Activated CD8-positive, alpha-beta memory T cell treated with anti-CD3 and anti-CD28 coated beads for 4 hours (primary cell): ENCODE data around the gene PTPRN2.

Source experiments
- DNase-seq, 2 donors: peaks; one replicate each; pipeline ENCODE4 v3.0.0-alpha.2; 2020; ENCODE audit warnings: low read depth in 2 of 2

Gene PTPRN2

DNA sequence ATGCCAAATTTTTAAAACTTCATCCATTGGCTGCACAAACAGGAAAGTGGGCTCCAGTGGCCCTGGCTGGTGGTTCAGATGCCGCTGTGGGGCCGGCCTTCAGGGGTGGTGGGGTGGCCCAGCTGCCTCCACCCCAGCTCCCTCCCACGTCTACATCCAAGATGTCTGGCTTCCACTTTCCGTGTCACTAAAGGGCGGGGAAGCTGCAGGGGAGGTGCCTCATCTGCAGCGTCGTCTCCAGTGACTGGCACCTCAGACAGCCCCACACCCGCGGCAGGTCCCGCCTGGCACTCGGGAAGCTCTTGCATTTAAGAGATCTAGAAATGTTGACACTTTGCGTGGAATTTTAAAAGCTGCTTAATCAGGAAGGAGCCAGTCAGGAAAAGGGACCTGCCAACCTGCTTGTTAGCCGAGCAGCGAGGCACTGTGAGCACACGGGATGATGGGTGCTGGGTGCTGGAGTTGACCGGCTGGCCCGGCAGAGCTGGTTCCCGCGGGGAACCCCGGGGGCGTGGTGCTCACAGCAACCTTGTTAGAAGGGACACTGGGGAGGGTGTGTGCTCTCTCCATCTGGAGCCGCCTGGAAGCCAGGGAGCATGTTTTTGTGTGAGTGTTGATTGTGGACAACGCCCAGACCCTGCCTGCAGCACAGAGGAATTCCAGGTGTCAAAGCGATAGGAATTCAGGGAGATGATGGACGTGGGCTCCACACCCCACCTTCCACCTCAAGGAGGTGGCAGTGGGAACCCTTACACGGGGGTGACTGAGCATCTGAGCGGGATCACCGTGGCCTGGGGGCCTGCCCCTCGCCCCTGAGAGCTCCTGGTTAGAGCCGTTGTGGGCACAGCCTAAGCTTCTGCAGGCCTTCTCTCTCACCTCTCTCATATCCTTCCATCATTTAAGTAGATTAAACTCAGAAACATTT, 320.5 kb downstream of the PTPRN2 start:
- DNase-seq: no peak

DNA sequence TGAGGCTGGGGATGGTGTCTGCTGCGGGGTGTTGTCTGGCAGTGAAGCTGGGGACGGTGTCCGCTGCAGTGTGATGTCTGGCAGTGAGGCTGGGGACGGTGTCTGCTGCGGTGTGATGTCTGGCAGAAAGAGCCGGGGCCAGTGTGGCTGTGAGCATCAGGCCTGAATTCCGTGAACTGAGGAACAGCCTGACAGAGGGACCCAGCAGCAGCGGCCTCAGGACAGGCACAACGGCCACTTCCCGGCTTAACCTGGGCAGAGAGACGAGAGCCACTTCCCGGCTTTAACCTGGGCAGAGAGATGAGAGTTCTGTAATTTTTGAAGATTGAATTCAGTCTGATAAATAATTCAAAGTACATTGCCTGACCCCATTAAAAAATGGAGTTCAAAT, 321.2 kb downstream of the PTPRN2 start:
- no peak for DNase-seq

DNA sequence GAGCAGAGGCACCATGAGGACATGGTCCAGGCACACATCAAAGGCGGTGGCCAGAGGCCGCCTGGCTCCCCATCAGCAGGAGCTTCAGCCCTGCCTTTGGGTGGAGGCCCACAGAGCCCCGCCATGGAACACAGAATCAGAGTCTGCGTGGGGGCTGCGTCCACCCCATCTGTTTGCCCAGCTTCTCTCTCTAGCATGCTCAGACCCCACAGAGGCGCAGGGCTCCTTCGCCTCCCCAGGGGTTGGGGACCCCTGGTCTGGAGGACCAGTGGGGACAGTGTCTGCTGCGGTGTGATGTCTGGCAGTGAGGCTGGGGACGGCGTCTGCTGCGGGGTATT, 321.9 kb downstream of the PTPRN2 start:
- no peak for DNase-seq

DNA sequence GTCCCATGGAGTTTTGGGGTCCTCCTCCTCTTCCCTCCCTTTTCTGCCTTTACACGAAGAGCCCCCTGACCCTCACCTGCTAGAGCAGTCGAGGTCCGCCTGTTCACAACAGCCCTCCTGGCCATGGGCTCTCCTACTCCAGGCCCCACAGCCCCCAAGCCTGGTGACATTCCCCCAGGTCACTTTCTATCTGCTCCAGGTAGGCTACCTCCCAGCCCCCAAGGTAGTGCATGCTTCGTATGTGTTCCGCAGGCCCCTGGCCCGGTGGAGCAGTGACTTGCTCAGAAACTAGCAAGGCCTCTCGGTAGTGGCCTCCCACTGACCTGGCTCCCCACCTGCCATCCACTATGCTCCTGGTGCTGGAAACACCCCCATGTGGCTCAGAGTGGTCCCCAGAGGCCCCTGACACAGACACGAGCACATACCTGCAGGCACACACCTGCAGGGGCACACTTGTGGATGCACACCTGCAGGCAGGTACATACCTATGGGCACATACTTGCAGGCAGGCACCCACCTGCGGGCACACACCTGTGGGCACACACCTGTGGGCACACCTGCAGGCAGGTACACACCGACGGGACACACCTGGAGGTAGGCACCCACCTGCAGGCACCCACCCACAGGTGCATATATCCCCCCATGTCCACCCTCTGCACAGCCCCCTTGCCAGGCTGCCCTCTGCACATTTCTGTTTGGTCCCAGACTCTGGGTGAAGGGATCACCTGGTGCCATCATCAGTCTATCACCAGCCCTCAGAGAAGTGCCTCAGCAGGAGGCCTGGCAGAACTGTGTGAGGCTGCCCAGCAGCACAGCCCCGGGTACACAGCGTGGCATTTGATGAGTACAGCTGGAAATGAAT, 322.5 kb downstream of the PTPRN2 start:
- no peak for DNase-seq

DNA sequence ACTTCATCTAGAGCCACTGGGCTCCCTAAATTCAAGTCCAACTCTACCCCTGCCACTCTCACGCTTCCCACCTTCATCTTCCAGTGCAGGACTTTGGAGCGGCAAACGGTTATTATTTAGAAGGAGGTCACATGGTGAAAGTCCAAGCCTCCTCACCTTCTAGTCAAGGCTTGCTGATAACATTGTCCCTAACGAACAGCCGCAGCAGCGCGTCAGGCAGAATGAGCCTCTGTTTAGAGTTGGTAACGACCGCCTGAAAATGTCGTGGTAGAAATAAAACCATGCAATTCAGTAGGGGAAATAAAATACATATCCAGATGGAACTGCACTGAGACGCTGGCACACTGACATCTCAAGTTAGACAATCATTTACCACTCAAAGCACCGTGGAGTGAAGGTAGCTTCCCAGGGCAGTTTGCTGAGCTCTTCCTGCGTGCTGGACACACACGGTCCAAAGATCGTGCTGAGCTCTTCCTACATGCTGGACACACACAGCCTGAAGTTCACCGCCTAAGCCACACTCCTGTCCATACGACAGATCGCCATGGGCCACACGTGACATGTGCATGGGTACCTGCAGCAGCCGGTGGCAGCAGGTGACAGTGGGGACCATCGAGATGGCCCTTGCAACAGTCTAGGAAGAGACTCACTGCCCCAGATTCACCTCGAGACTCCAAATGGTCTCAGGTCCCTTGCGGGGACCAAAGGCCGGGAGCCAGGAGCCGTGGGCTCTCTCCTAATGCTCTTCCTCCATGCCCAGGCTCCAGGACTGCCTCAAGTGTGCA, 323.5 kb downstream of the PTPRN2 start:
- DNase-seq: no peak

DNA sequence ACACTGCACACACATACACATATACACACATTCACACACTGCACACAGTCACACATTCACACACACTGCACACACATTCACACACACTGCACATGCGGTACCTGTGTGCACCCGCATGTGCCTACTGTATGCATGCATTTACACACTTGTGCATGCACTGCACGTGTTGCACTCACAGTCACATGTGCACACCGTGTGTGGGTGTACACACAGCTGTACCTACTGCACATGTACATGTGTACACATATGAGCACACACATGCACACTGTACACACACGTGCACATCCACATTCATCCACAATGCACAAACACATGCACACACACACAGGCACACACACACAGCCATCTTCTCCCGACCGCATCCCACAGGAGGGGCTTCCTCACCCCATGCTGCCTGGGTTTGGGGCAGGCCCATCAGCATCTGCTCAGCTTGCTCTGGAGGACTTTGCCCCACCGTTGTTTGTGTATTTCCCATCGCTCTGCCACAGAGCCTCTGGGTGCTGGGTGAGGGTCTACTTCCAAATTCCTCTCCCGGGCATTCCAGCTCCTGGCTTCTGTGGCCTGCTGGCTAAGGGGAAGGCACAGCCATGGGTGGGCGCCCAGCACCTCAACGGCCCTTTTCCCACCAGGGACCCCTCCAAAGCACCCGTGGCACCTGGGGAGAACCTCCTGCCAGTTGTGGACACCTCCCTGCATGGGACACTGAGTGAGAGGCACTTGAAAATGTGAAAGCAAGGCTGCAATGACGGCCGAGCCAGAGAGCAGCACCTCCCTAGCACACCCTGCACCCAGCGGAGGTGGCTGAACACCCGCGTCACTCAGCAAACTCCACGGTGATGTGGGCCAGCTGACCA, 324.3 kb downstream of the PTPRN2 start:
- no peak for DNase-seq

DNA sequence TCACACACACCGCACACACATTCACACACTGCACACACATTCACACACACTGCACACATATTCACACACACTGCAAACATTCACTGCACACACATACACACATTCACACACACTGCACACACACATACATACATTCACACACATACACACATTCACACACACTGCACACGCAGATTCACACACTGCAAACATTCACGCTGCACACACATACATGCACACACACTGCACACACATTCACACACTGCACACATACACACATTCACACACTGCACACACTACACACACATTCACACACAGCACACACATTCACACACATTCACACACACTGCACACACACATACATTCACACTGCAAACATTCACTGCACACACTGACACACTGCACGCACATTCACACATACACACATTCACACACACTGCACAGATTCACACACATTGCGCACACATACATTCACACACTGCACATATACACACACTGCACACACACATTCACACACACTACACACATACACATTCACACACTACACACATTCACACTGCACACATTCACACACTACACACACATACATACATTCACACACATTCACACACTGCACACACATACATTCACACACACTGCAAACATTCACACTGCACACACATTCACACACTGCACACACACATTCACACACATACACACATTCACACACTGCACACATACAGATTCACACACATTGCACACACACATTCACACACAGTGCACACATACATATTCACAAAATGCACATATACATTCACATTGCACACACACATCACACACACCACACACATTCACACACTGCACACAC, 325.1 kb downstream of the PTPRN2 start:
- DNase-seq: no peak

DNA sequence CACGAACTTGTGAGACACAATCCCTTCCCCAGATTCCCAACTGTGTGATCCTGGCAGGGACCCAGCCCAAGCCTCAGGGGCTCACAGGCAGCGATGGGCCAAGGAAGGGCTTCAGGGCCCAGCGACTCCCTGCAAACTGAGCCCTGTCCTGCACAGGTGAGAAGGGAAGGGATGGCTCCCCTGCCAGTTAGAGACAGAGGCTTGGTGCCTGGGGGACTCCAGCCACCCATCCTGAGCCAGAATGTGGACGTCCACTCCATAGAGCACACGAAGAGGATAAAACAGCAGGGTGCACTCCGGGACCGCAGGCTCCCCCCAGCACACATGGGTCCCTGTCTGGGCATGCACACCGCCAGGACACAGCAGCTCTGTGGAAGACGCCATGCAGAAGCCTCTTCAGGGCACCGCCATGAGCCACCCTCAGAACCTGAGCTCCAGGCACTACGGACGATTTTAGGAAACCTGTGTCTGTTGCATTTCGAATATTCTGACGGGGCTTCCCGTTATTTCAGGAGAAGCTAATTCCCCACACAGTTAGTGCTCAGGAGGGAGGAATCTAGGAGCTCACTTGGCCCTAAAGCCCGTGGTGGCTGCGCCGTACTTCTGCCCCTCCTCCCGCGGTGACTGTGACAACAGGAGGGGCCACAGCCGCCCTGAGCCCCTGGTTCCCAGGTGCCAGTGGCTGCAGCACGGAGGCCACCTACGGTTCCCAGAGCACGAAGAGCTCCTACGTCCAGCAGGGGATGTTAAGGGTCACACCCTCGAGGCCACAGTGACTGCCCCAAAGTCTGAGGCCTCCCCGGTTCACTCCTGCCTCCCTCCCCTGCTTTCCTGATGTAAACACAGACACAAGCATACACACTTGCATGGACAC, 326.0 kb downstream of the PTPRN2 start:
- no peak for DNase-seq

DNA sequence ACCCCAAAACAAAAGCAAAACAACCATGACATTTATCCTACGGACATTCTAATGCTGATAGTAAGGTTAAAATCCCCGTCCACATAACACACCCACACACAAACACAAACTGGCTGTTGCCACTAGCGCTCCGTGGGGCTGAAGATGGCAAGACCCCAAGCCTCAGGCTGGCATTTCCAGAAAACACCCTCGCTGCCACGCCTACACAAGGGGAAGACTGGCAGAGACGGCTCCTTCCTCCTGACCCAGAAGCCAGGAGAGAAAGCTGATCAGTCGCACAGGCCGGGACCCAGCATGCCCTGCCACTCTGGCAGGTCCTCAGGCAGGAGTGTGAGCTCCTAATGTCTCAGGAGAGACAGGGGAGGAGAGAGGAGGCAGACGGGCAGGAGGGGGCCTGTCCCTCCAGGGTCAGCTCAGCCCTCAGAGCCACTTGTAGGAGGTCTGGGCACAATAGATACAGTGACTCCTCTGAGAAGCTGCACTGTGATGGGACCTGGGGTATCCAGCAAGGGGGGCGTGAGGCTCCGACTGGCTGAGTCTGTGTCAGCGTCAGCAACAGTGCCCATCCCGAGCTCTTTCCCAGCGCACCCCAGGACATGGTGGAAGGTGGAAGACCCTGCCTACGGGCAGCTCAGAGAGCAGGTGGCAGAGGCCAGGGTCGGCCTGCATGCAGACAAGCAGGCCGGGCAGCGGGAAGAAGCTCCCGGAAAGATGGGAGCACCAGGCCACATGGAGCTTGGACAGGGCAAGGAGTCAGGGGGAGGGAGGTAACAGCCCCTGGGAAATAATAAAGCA, 326.9 kb downstream of the PTPRN2 start:
- no peak for DNase-seq

DNA sequence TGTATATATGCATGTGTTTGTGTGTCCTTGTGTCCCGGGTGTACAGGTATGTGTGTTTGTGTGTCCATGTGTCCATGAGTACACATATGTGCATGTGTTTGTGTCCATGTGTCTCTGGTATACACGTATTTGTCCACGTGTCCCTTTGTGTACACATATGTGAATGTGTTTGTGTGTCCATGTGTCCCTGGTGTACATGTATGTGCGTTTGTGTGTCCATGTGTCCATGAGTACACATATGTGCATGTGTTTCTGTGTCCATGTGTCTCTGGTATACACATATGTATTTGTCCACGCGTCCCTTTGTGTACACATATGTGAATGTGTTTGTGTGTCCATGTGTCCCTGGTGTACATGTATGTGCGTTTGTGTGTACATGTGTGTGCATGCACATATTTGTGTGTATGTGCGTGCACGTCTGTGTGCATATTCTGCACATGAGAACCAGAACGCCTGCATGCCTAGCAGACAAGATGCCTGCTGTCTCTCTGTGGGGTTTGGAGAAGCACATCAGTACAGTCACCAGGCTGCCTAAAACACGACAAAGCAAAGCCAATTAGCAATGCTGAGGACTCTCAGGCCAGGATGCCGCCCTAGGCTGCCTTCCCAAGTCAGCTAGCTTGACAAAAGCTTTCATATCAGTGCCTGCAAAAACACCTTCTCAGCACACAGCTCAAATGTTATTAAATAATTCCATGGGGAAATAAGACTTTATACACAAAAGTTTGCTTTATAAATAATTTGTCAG, 327.8 kb downstream of the PTPRN2 start:
- no peak for DNase-seq

DNA sequence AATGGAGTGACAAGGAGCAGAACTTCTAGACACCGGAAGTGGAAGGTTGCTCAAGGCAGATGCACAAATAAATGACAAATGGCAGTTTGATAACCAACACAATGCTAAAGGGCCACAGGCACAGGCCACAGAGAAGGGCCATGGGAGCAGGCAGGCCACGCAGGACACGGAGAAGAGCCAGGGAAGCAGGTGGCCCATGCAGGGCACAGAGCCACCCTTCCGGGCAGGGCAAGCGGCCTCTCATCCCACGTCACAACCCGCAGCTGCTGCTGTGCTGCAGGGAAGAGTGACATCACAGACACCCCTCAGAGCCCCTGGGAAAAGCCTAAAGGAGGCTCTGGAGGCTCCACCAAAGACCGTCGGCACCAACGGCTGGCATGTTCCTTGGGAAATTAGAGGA, 328.5 kb downstream of the PTPRN2 start:
- no peak for DNase-seq

DNA sequence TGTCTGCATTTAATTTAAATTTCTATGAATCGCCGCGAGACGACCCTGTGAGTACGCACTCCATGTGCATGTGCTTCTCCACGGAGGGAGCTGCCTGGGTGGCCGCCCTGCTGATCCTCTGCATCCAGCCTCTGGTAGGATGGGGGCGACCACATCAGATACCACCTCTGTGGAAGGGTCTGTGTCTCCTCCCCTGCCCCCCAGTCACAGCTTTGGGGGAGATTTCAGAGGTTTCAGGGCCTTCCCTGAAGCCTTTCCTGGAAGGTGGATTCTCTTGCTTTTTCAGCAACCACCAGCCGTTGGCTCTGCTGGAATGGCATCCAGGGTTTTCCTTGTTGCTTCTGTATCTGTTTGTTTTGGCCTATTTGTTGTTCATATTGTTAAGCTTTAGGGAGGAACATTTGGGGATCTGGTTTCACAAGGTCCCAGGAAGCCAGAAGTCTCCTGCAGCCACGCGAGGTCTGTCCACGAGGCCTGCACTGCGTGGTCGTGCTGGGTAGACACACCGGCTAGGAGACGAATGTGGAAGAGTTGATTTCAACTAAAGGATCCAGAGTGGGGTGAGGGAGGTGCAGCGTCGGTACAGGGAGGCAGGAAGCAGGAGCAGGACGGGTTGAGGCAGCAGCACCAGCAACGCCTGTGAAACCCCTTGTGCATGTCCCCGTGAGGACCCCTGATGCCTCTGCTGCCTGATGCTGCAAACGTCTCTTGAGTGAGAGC, 329.1 kb downstream of the PTPRN2 start:
- no peak for DNase-seq

DNA sequence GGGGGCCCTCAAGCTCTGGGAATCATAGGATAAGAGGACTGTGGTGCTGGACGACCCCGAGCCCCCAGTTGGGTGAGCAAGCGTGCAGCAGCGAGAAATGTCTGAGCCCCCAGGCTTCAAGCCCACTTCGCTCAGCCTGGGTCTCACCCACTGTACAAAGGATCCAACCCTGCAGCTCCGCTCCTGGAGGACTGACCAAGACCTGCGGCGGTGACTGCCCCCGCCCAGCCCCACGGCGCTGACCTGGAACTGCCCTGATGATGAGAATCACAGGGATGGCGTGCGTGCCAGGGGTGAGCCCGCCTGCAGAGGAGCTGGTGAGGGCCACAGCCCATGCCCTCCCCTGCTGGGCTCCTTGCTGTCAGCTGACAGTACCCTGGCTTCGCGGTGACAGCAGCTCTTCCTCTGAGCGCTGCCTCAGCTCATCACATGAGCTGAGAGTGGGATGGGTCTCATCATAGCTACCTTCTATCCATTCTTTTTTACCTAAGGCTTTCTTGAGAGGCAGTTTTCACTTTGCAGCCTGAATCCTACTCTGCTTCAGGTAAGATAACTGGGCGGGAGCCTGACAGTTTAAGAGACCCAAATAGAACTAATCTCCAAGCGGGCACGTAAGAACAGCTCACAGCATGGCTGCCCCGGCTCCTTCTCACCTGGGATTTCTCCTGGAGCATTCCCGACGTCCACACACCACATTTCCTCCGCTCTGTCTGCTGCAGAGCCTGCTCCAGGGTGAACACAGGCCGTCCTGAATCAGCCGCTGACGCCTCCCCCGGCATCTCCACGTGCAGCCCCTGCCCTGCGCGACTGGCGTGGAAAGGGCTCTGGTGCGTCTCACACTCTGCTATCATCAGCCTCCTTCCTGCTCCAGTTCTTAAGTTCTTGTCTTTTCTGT, 329.9 kb downstream of the PTPRN2 start:
- DNase-seq: no peak

DNA sequence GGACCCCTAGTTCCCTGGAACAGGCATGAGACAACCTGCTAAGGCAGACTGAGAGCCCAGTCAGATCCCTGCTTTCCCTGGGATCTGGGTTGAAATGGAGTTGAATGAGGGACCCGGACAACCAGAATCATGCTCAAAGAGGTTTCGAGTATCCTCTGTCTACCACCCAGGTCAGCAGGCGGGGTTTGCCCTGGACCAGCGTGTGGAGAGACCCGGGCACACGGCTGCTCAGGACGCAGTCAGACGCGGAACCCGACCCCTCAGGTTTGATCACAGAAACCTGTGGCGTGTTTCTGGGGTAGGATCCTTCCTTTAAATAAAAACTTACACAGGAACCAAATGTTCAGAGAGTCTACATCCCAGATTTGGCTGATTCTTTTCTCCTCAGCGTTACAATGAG, 330.6 kb downstream of the PTPRN2 start:
- no peak for DNase-seq

DNA sequence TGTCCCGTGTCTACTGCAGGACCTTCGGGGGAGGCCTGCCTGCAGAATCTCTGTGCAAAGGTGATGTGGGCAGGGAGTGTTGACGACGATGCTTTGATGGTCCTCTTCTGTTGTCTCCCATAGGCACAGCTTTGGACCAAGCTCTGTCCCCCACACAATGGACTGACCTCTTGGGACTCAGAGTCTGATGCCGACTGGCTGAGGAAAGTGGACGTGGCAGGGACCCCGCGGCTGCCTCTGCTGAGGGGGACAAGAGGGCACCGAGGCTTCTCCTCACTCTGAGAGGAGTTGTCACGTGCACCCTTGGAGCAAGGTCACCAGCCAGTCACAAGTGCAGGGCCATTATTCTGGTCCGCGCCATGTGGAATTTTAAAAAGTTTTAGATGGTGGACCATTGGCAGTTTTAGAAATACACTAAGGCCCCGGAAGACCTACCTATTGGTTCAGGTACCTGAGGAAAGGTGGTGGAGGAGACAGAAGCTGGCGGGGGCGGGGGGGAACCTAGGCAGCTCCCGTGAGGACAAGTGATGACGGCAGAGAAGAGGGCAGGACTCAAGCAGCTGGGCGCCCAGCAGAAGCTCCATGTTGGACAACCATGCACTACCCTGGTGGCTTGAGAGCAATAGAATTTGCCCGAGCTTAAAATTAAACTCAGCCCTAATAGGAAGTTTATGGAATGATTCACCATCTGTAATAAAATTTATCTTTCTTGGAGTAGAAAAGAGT, 331.4 kb downstream of the PTPRN2 start:
- DNase-seq: no peak
